ENCODE data around the gene KSR2.

DNA sequence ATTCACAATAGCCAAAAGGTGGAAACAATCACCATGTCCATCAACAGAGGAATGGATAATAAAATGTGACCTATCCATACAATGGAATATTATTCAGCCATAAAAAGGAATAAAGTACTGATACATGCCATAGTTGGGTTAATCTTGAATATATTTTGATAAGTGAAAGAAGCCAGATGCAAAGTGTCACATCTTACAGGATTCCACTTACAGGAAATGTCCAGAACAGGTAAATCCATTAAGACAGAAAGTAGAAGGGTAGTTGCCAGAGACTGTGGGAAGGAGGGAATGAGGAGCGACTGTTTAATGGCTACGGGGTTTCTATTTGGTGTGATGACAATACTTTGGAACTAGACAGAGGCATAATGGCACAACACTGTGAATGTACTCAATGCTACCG, 171.6 kb downstream of the KSR2 start:
- TF ChIP-seq MXI1 (IDR thresholded peaks at IDR 0.05; ENCODE audit: borderline replicate concordance, low read depth, low read length) (no peak), MAFK (IDR thresholded peaks at IDR 0.05; ENCODE audit: low read depth, low read length) (no peak), CTCF (conservative IDR thresholded peaks at IDR 0.05; ENCODE audit: low read depth, low read length) (no peak), MAZ (IDR thresholded peaks at IDR 0.05; ENCODE audit: borderline replicate concordance, low read depth, low read length) (no peak), RCOR1 (IDR thresholded peaks at IDR 0.05; ENCODE audit: insufficient replicate concordance, low read length) (no peak), ELK1 (IDR thresholded peaks at IDR 0.05; ENCODE audit: borderline replicate concordance, low read depth, low read length) (no peak), RAD21 (IDR thresholded peaks at IDR 0.05; ENCODE audit: low read length) (no peak), BHLHE40 (IDR thresholded peaks at IDR 0.05; ENCODE audit: low read depth, low read length) (no peak)

Measured in IMR-90 (cell line).